AG10803 (cell line): ENCODE measurements around the gene BANK1.

Experiments used
- DNase-seq: peaks from one replicate; pipeline ENCODE4 v3.0.0; 2010; ENCODE audit warnings: low read depth
- H3K4me3 ChIP-seq: 2 replicates; pipeline ENCODE4 v1.5.1; 2011; ENCODE audit warnings: mild to moderate bottlenecking, low read length, control low read depth
- TF ChIP-seq, protein P1 (sequence below): conservative IDR thresholded peaks from 2 replicates; pipeline ENCODE4 v1.5.1; 2011; ENCODE audit warnings: mild to moderate bottlenecking, low read length, control low read depth, inconsistent platforms

BANK1 gene

DNA sequence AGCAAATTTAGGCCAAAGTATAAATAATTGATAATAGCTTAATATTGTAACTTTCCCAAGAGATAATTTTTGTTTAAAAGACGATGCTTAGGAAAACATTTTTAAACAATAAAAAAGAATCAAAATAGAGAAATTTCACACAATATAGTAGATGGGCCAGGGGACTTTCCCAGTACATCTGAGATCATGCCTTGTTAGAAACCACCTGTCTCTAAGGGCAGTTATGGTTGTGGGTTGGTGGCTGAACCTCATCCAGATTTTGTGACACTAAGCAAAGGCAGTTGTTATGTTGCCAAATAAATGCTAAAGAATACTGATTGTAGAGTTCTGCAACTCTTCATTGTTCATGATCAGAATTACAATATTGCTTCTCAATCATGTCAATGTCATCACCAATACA, 270.6 kb downstream of the BANK1 start:
- DNase-seq: no peak
- TF ChIP-seq, protein P1, sequence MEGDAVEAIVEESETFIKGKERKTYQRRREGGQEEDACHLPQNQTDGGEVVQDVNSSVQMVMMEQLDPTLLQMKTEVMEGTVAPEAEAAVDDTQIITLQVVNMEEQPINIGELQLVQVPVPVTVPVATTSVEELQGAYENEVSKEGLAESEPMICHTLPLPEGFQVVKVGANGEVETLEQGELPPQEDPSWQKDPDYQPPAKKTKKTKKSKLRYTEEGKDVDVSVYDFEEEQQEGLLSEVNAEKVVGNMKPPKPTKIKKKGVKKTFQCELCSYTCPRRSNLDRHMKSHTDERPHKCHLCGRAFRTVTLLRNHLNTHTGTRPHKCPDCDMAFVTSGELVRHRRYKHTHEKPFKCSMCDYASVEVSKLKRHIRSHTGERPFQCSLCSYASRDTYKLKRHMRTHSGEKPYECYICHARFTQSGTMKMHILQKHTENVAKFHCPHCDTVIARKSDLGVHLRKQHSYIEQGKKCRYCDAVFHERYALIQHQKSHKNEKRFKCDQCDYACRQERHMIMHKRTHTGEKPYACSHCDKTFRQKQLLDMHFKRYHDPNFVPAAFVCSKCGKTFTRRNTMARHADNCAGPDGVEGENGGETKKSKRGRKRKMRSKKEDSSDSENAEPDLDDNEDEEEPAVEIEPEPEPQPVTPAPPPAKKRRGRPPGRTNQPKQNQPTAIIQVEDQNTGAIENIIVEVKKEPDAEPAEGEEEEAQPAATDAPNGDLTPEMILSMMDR: no peak
- H3K4me3 ChIP-seq: no peak overlapping the region

DNA sequence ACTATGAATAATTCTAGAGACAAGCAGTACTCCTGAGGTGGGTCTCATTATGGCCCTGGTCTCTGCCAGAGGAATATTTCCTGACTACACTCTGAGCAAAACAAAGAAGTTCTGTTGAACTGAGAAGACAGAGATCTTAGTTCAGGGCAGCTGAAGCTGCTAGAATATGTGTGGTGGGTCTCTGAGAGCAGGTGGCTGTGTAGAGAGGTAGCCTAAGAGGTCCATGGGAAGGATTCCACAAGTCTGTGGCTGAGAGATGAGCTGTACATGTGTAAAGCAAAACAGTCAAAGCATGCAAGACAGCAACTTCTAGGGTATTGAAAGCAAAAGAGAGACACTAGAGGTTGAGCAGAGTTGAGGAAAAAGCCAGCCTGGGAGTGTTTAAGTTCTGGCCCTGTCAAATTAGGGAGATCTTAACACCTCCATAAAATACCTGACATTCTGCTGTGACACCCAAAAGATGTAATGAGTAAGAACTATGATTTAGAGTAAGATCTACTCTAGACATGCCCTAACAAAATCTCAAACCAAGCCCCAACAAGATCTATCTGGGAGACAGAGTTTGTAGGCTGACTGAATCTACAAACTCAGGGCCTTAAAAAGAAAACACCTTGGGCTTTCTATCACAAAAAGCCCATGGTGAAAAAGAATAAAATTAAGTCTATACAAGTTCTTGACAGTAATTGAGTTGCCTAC, 274.4 kb downstream of the BANK1 start:
- DNase-seq: no peak
- no peak overlapping the region for H3K4me3 ChIP-seq
- TF ChIP-seq, protein P1: no peak

DNA sequence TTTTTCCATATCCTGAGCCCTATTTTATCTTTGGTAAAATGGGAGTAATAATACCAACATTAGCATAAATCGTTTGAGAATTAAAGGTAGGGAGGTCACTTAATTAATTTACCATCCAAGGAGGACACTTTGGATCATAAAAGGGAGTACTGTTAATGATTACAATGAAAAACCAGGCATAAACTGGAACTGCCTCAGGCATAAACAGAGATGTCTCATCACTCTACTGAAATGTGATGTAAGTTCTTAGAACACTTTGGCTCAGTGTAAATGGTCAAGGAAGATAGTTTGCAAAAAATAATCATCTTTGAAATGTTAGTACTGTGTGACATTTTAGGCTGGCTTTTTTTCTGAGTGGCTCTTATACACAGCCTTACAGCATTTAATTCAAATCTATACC, 286.1 kb downstream of the BANK1 start:
- no peak overlapping the region for H3K4me3 ChIP-seq
- no peak for DNase-seq
- TF ChIP-seq, protein P1: no peak

DNA sequence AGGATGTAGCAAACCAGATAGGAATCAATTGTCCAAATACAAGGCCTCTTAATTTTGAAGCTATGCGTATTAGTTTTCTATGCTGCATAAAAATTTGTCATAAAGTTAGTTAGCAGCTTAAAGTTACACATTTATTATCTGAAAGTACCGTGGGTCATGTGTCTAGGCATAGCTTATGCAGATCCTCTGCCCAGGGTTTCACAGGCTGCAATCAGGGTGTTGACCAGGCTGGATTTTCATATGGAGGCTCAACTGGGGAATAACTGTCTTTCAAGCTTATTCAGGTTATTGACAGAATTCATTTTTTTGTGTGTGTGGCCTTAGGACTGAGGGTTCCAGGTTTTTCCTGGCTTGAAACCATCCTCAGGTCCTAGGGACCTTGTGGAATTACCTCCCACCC, 289.7 kb downstream of the BANK1 start:
- H3K4me3 ChIP-seq: no peak overlapping the region
- TF ChIP-seq, protein P1: no peak
- no peak for DNase-seq

DNA sequence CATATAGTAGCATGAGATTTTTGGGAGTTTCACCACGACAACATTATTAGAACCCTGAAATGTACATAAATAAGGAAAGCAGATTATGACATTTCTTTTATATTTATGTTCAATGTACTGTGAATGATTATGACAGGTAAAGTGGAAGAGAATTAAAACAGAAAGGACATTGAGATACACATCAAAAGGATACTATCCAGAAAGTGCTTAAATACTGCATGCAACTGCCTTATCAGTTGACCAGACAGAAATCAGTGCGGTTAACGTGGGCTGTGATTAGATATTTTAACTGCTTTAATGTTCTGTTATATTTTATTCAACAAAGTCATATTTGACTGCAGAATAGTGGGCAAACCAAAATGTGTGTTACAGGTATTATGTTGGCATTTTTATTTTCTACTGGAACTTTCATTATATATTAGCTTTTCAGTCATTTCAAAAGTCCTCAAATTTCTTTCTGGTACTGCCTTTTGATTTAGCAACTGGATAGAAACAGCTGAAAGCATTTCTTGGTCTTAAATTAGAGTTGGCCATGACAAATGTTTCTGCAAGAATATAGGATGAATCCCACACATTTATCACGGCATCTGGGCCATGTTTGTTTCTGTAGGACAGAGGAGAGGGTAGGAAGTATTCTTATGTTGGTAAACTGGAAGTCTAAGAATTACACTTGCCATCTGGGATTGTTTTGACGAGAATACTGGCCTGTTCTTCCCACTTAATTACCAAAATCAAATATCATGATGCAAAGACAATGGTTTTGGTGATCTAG, 299.5 kb downstream of the BANK1 start:
- TF ChIP-seq, protein P1: no peak
- no peak for DNase-seq
- no peak overlapping the region for H3K4me3 ChIP-seq

DNA sequence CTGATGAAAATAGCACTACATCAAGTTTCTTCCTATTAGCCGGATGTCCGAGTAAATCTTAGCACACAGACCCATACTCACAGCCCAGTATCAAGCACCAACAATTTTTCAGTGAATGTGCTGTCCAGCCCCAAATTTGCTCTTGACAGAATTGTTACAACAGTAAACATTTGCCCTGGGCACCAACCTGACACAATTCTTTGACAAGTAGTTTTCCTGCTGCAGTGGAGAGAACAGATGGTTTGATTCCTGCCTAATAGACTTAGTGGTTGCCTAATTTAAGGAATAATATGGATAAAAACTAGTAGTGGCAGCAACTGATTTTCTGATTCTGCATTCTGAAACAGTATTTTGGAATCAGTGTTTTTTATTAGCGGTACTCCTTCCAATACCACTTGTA, 301.1 kb downstream of the BANK1 start:
- TF ChIP-seq, protein P1: no peak
- no peak overlapping the region for H3K4me3 ChIP-seq
- no peak for DNase-seq

DNA sequence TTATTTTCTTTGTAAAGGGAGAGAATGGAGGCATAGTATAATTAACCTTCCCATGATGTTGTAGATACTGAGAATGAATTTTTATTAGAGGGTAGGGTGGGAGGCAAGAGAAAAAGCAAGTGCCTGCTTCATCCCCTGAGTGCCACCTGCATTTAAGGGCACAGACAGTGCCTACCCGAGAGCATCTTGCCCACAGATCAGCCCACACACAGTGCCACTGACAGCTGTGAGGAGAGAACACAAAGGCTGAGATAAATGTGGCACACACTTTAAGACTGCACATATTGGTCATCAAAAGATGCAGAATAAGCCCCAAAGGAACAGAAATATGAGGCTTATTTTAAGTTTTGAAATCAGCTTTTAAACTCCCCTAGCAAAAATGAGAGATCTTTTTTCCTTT, 304.0 kb downstream of the BANK1 start:
- TF ChIP-seq, protein P1: no peak
- DNase-seq: no peak

More for the DNA sequence above, 304.0 kb downstream of the BANK1 start:
- no peak overlapping the region for H3K4me3 ChIP-seq
